ENCODE results near the gene QPCTL.

GRCh38 chr19:45717983-45718650 is 25.7 kb downstream of the QPCTL start:
- TF ChIP-seq, protein P1, sequence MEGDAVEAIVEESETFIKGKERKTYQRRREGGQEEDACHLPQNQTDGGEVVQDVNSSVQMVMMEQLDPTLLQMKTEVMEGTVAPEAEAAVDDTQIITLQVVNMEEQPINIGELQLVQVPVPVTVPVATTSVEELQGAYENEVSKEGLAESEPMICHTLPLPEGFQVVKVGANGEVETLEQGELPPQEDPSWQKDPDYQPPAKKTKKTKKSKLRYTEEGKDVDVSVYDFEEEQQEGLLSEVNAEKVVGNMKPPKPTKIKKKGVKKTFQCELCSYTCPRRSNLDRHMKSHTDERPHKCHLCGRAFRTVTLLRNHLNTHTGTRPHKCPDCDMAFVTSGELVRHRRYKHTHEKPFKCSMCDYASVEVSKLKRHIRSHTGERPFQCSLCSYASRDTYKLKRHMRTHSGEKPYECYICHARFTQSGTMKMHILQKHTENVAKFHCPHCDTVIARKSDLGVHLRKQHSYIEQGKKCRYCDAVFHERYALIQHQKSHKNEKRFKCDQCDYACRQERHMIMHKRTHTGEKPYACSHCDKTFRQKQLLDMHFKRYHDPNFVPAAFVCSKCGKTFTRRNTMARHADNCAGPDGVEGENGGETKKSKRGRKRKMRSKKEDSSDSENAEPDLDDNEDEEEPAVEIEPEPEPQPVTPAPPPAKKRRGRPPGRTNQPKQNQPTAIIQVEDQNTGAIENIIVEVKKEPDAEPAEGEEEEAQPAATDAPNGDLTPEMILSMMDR (conservative IDR thresholded peaks at IDR 0.05 in 1 of 2, IDR thresholded peaks at IDR 0.05 in 1 of 2; ENCODE audit: extremely low read depth in 1 of 2, insufficient read depth in 1 of 2, low read depth in 1 of 2, low read length in 2 of 2) = no peak
- TF ChIP-seq EZH2 (IDR thresholded peaks at IDR 0.05; ENCODE audit: borderline replicate concordance, low read length) = no peak
